Posterior vena cava (tissue), 2 donors: Measurements from ENCODE around the gene MGAT3. TPM values are rescaled to one million over a fixed set of nuclear protein-coding genes. Genes with fewer than 3 reads are reported as not detected.
"Not testable (repeated sequence)": the region's sequence is repeated elsewhere in the genome, so short reads cannot be mapped to it uniquely, and the experiment has no call there.

Source experiments
- DNase-seq: peaks from one replicate; pipeline ENCODE4 v3.0.0-alpha.2; 2020; ENCODE audit warnings: low spot score
- intact Hi-C, 2 donors: fragments of 100-400 bp; cut with DNase I; formaldehyde crosslinking; loops; one replicate each; pipeline versions ENCODE4 v1.14.1 to v1.14.2; 2022 to 2023
- total RNA-seq, 2 donors: library from RNA; stranded (reverse); fragmentation: NEBNext Ultra II Directional; extraction: Animal tissue kit (Norgen Biotek cat#: 25700); gene quantifications; one replicate each; pipeline ENCODE4 v1.2.1, GENCODE V29; 2021
- donor health status: DM: yes; HTN: yes; CAD: no.
- donor health status: DM: yes; HTN: yes; CAD: no.

MGAT3 gene
- total RNA-seq, 2 donors from 2014 or later, result 2.3 to 3.2 TPM

- DNase-seq, result no peak
- intact Hi-C loops, result loop anchor here (5.0 to 10.0 kb wide), 2 partner anchors 94 to 117 kb away; no protein-coding TSS in a partner anchor
These were observed 62.3 kb downstream of the MGAT3 start for GRCh38 chr22:39518996-39519680.

GRCh38 chr22:39519681-39520225 lies 62.9 kb downstream of the MGAT3 start:
- peak; percentile 99 for DNase-seq
- intact Hi-C loops, result loop anchor here (5.0 to 10.0 kb wide), 2 partner anchors 95 to 117 kb away; no protein-coding TSS in a partner anchor

DNA sequence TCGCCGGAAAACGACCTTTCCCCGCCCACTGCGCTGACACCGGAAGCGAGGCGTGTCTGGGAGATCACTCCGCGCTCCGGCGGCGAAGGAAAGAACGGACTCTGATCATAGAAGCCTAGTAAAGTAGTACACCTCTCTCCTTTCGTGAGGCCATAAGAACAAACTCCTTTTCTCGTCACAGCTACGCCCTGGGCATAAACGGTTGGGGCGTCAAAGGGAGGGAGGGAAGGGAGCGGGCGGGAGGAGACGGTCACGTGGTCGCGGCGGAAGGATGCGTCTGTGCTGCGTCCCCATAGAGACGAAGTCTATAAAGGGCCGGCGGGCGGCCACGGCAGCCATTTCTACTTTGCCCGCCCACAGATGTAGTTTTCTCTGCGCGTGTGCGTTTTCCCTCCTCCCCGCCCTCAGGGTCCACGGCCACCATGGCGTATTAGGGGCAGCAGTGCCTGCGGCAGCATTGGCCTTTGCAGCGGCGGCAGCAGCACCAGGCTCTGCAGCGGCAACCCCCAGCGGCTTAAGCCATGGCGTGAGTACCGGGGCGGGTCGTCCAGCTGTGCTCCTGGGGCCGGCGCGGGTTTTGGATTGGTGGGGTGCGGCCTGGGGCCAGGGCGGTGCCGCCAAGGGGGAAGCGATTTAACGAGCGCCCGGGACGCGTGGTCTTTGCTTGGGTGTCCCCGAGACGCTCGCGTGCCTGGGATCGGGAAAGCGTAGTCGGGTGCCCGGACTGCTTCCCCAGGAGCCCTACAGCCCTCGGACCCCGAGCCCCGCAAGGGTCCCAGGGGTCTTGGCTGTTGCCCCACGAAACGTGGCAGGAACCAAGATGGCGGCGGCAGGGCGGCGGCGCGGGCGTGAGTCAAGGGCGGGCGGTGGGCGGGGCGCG lies 63.7 kb downstream of the MGAT3 start, which contains the start of gene ATF4:
Gene ATF4 (plus strand): TSS at position 337 of the 880 bp plus-strand sequence. CDS start 884 bp downstream, outside the sequence.
- DNase-seq, result peak; percentile 98
- intact Hi-C loops, result no loop called here

GRCh38 chr22:39521106-39521885 lies 64.5 kb downstream of the MGAT3 start:
- DNase-seq, result not testable (repeated sequence)

GRCh38 chr22:39522091-39522490 lies 65.3 kb downstream of the MGAT3 start:
- DNase-seq, intact Hi-C loops: not testable (repeated sequence)

More at GRCh38 chr22:39521106-39521885, 64.5 kb downstream of the MGAT3 start:
- intact Hi-C loops, result not testable (repeated sequence)

GRCh38 chr22:39522567-39523300 lies 65.9 kb downstream of the MGAT3 start:
- no peak for DNase-seq
- intact Hi-C loops, result no loop called here

- DNase-seq, result no peak
- intact Hi-C loops, result no loop called here
These were observed 67.4 kb downstream of the MGAT3 start for GRCh38 chr22:39524089-39524752.

- no peak for DNase-seq
- intact Hi-C loops, result no loop called here
These were observed 68.2 kb downstream of the MGAT3 start for GRCh38 chr22:39524753-39525657.

DNA sequence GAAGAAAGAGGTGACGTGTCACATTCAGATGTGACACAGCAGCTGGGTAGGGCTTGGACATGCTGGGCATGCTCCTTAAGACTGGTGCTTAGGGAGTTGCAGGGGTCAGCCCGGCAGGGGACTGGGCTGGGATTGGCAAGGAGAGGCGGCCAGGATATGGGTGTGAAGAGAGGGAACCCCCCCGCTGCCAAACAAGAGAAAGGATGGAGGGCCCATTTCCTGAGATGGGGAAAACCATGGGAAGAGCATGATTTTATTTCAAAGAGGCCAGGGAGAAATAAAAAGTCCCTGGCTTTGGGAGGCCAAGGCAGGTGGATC lies 68.8 kb downstream of the MGAT3 start:
- intact Hi-C loops, result no loop called here
- no peak for DNase-seq

- intact Hi-C loops, result no loop called here
These were observed 69.9 kb downstream of the MGAT3 start for GRCh38 chr22:39526736-39527171.

DNA sequence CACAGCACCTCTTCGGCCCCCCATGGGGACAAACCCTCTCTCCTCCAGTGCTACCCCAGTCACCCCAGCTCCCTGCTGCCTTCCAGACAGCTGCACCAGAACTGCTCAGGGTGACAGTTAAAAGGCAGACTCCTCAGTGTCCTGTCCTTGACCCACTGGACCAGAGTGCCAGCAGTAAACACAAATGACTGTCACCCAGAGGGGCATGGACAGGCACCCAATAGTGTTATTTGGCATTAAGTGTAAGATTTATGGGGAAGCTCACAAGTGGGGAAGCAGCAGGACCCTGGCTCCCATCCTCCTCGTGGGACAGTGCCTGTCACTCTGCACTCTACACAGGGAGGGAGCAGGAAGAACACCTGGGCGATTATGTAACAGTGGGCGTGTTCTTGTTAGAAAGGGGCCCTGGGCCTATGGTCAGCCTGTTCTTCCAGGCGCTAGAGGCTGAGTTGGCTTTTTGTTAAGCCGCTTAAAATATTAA lies 70.7 kb downstream of the MGAT3 start:
- intact Hi-C loops, result no loop called here
- no peak for DNase-seq

More at GRCh38 chr22:39526736-39527171, 69.9 kb downstream of the MGAT3 start:
- DNase-seq, result no peak

GRCh38 chr22:39528080-39528661 lies 71.4 kb downstream of the MGAT3 start:
- intact Hi-C loops, result no loop called here
- no peak for DNase-seq

- DNase-seq, result peak; percentile 97
- intact Hi-C loops, result no loop called here
These were observed 72.1 kb downstream of the MGAT3 start for GRCh38 chr22:39528681-39529486.

DNA sequence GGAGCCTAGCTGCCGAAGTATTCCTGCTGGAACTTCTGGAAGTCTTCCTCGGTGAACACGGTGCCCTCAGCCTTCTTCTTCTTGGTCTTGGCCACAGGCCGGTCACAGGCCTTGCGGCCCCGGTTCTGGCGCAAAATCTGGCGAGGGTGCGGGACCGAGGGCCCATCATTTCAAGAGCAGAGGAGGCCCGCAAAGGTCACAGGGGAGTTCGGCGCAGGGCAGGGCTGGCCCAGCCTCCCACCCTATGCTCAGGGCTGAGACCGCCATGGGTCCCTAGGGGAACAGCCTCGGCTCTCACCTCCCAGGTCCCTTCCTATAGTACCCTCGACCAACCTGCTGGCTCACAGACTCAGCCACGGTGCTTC lies 72.7 kb downstream of the MGAT3 start:
- no peak for DNase-seq
- intact Hi-C loops, result no loop called here

- intact Hi-C loops, result loop anchor here in 1 of 2 donors (5.0 to 10.0 kb wide), 2 partner anchors 38 to 825 kb away; no protein-coding TSS in a partner anchor
- no peak for DNase-seq
These were observed 73.3 kb downstream of the MGAT3 start for GRCh38 chr22:39530116-39530515.
